ENCODE results near the gene ACOX1.

DNA sequence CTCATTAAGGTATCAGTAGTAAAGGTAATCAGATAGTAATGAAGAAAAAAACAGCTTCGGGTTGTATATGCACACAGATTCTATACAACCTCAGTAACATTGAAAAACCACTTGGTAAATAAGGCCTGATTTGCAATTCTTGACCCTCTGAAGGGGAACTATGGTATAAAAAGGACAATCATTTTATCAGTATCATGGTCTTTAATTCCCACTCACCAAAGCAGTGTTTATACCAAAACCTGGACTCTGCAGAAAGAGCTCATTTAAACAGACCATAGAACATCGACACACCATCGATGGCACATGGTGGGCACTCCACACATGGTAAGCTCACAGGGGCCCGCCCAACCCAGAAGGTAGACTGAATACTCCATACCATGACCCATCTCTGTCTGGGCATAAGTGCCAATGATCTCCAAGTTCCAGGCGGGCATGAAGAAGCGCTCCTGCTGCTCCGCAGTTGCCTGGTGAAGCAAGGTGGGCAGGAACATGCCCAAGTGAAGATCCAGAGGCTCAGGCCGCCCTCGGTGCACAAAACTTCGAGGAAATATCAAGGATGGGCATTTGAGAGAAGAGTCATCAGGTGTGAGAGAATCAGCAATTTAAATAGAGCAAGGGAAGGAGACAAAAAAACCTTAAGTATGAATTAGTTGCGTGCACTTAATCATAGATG lies 19.0 kb downstream of the ACOX1 start:
- TF ChIP-seq, protein P1, sequence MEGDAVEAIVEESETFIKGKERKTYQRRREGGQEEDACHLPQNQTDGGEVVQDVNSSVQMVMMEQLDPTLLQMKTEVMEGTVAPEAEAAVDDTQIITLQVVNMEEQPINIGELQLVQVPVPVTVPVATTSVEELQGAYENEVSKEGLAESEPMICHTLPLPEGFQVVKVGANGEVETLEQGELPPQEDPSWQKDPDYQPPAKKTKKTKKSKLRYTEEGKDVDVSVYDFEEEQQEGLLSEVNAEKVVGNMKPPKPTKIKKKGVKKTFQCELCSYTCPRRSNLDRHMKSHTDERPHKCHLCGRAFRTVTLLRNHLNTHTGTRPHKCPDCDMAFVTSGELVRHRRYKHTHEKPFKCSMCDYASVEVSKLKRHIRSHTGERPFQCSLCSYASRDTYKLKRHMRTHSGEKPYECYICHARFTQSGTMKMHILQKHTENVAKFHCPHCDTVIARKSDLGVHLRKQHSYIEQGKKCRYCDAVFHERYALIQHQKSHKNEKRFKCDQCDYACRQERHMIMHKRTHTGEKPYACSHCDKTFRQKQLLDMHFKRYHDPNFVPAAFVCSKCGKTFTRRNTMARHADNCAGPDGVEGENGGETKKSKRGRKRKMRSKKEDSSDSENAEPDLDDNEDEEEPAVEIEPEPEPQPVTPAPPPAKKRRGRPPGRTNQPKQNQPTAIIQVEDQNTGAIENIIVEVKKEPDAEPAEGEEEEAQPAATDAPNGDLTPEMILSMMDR (IDR thresholded peaks at IDR 0.05; ENCODE audit: insufficient read depth, low read length), result no peak
- TF ChIP-seq GABPA (IDR thresholded peaks at IDR 0.05; ENCODE audit: low read depth) (no peak), POLR2AphosphoS5 (IDR thresholded peaks at IDR 0.05; ENCODE audit: low read depth) (no peak)

Data from HL-60 (cell line).